Retinal pigment epithelial cell (primary cell): ENCODE data around the gene RIMBP2.

ENCODE experiments used
- DNase-seq: peaks from one replicate; pipeline ENCODE4 v3.0.0-alpha.2; 2010; ENCODE audit warnings: low read depth
- H3K4me3 ChIP-seq: 2 replicates; pipeline ENCODE4 v1.5.1; 2011; ENCODE audit warnings: mild to moderate bottlenecking, low read length, control low read depth, moderate library complexity
- CTCF ChIP-seq: conservative IDR thresholded peaks from 2 replicates; pipeline ENCODE4 v1.5.1; 2011; ENCODE audit warnings: low read depth, low read length, control low read depth, inconsistent platforms

Gene RIMBP2

GRCh38 chr12:130664772-130665171 lies 51.3 kb downstream of the RIMBP2 start:
- TF ChIP-seq CTCF: no peak
- H3K4me3 ChIP-seq: no peak overlapping the region
- DNase-seq: no peak

GRCh38 chr12:130664252-130664651 lies 51.8 kb downstream of the RIMBP2 start:
- TF ChIP-seq CTCF: no peak
- no peak overlapping the region for H3K4me3 ChIP-seq
- DNase-seq: no peak

- no peak overlapping the region for H3K4me3 ChIP-seq
- no peak for TF ChIP-seq CTCF
- no peak for DNase-seq
Observed at GRCh38 chr12:130663514-130663913, 52.6 kb downstream of the RIMBP2 start.

- no peak for DNase-seq
- no peak for TF ChIP-seq CTCF
- H3K4me3 ChIP-seq: no peak overlapping the region
Observed at GRCh38 chr12:130661486-130662255, 54.4 kb downstream of the RIMBP2 start.

GRCh38 chr12:130661059-130661458 lies 55.0 kb downstream of the RIMBP2 start:
- H3K4me3 ChIP-seq: no peak overlapping the region
- TF ChIP-seq CTCF: no peak
- no peak for DNase-seq

GRCh38 chr12:130658145-130658911 lies 57.8 kb downstream of the RIMBP2 start:
- no peak for TF ChIP-seq CTCF

GRCh38 chr12:130656411-130656810 lies 59.7 kb downstream of the RIMBP2 start:
- DNase-seq: no peak
- no peak for TF ChIP-seq CTCF
- no peak overlapping the region for H3K4me3 ChIP-seq

More at GRCh38 chr12:130658145-130658911, 57.8 kb downstream of the RIMBP2 start:
- DNase-seq: no peak
- H3K4me3 ChIP-seq: no peak overlapping the region
